GM12873 (cell line): ENCODE results near the gene HSPG2.

Experiments used
- CTCF ChIP-seq: IDR thresholded peaks from 2 replicates; pipeline ENCODE4 v1.5.1; 2012; ENCODE audit warnings: low read depth, mild to moderate bottlenecking, moderate library complexity, low read length, control low read depth; ENCODE audit not compliant: insufficient read depth; ENCODE audit errors: missing control alignments

Gene HSPG2

GRCh38 chr1:21931171-21932093, 5.7 kb downstream of the HSPG2 start:
- TF ChIP-seq CTCF = no peak

- no peak for TF ChIP-seq CTCF
These were observed 6.4 kb downstream of the HSPG2 start for GRCh38 chr1:21930629-21931170.

- no peak for TF ChIP-seq CTCF
These were observed 7.0 kb downstream of the HSPG2 start for GRCh38 chr1:21930080-21930571.

GRCh38 chr1:21927533-21928237, 9.4 kb downstream of the HSPG2 start:
- no peak for TF ChIP-seq CTCF

- TF ChIP-seq CTCF = no peak
These were observed 10.1 kb downstream of the HSPG2 start for GRCh38 chr1:21926814-21927532.

- no peak for TF ChIP-seq CTCF
These were observed 11.0 kb downstream of the HSPG2 start for GRCh38 chr1:21926065-21926464.

GRCh38 chr1:21925334-21925940, 11.7 kb downstream of the HSPG2 start:
- no peak for TF ChIP-seq CTCF
